H9 (cell line): ENCODE results near the gene TAS2R8. TPM values are rescaled to one million over a fixed set of nuclear protein-coding genes. Genes with fewer than 3 reads are reported as not detected.

Experiments used
- DNase-seq: peaks from one replicate; pipeline ENCODE4 v3.0.0-alpha.2; 2017
- H2AFZ ChIP-seq: one replicate; pipeline ENCODE4 v1.6.1; 2013; ENCODE audit warnings: mild to moderate bottlenecking, low read length, control low read depth, moderate library complexity
- H2AK5ac ChIP-seq: 2 replicates; pipeline ENCODE4 v1.6.1; 2013; ENCODE audit warnings: low read length, control low read depth, mixed read lengths; ENCODE audit not compliant: insufficient read length
- H2BK120ac ChIP-seq: one replicate; pipeline ENCODE4 v1.6.1; 2013; ENCODE audit warnings: low read depth, mild to moderate bottlenecking, low read length, control low read depth, inconsistent platforms; ENCODE audit not compliant: poor library complexity, severe bottlenecking
- H2BK12ac ChIP-seq: 2 replicates; pipeline ENCODE4 v1.6.1; 2013; ENCODE audit warnings: low read length, control low read depth, mixed read lengths, low read depth; ENCODE audit not compliant: insufficient read length
- H2BK15ac ChIP-seq: 2 replicates; pipeline ENCODE4 v1.6.1; 2013; ENCODE audit warnings: low read depth, low read length, control low read depth
- H2BK20ac ChIP-seq: one replicate; pipeline ENCODE4 v1.6.1; 2013; ENCODE audit warnings: low read depth, mild to moderate bottlenecking, low read length, control low read depth, inconsistent platforms; ENCODE audit not compliant: poor library complexity, severe bottlenecking
- H2BK5ac ChIP-seq: 2 replicates; pipeline ENCODE4 v1.6.1; 2013; ENCODE audit warnings: low read length, control low read depth, mixed read lengths; ENCODE audit not compliant: insufficient read length
- H3K14ac ChIP-seq: 2 replicates; pipeline ENCODE4 v1.6.1; 2013; ENCODE audit warnings: low read length, control low read depth; ENCODE audit not compliant: insufficient read depth
- H3K18ac ChIP-seq: 2 replicates; pipeline ENCODE4 v1.6.1; 2013; ENCODE audit warnings: low read depth, mild to moderate bottlenecking, mixed read lengths, low read length, control low read depth; ENCODE audit not compliant: insufficient read length
- H3K23ac ChIP-seq: 2 replicates; pipeline ENCODE4 v1.6.1; 2013; ENCODE audit warnings: low read length, control low read depth, mixed read lengths, low read depth; ENCODE audit not compliant: insufficient read length
- H3K23me2 ChIP-seq: 2 replicates; pipeline ENCODE4 v1.6.1; 2013; ENCODE audit warnings: low read depth, mild to moderate bottlenecking, mixed read lengths, low read length, control low read depth; ENCODE audit not compliant: insufficient read length, poor library complexity, severe bottlenecking
- H3K27ac ChIP-seq: 2 replicates; pipeline ENCODE4 v1.5.1; 2013; ENCODE audit warnings: low read length, control low read depth, mixed read lengths, low read depth; ENCODE audit not compliant: insufficient read length
- H3K27me3 ChIP-seq: 2 replicates; pipeline ENCODE4 v1.6.1; 2013; ENCODE audit warnings: low read length, control low read depth, inconsistent platforms; ENCODE audit not compliant: insufficient read depth
- H3K4ac ChIP-seq: 2 replicates; pipeline ENCODE4 v1.6.1; 2013; ENCODE audit warnings: low read depth, mild to moderate bottlenecking, control low read depth, inconsistent platforms, low read length, moderate library complexity
- H3K4me1 ChIP-seq: 2 replicates; pipeline ENCODE4 v1.6.1; 2013; ENCODE audit warnings: low read length, control low read depth, inconsistent platforms; ENCODE audit not compliant: insufficient read depth
- H3K4me2 ChIP-seq: 2 replicates; pipeline ENCODE4 v1.6.1; 2013; ENCODE audit warnings: low read length, control low read depth, mixed read lengths; ENCODE audit not compliant: insufficient read length, insufficient read depth
- H3K56ac ChIP-seq: 2 replicates; pipeline ENCODE4 v1.6.1; 2013; ENCODE audit warnings: low read depth, mild to moderate bottlenecking, mixed read lengths, low read length, control low read depth; ENCODE audit not compliant: insufficient read length
- H3K79me1 ChIP-seq: 2 replicates; pipeline ENCODE4 v1.6.1; 2013; ENCODE audit warnings: low read depth, mild to moderate bottlenecking, moderate library complexity, low read length, control low read depth, inconsistent platforms; ENCODE audit not compliant: insufficient read depth, poor library complexity, severe bottlenecking
- H3K79me2 ChIP-seq: 2 replicates; pipeline ENCODE4 v1.6.1; 2013; ENCODE audit warnings: low read length, control low read depth, inconsistent platforms; ENCODE audit not compliant: insufficient read depth
- H3K9ac ChIP-seq: 2 replicates; pipeline ENCODE4 v1.6.1; 2013; ENCODE audit warnings: low read length, control low read depth, mixed read lengths; ENCODE audit not compliant: insufficient read length; ENCODE audit errors: extremely low read depth
- H3K9me3 ChIP-seq: one replicate; pipeline ENCODE4 v1.6.1; 2013; ENCODE audit warnings: low read depth, low read length, inconsistent platforms; ENCODE audit not compliant: control insufficient read depth
- H3T11ph ChIP-seq: one replicate; pipeline ENCODE4 v1.6.1; 2013; ENCODE audit warnings: mild to moderate bottlenecking, low read length, control low read depth, inconsistent platforms
- H4K20me1 ChIP-seq: one replicate; pipeline ENCODE4 v1.6.1; 2013; ENCODE audit not compliant: control insufficient read depth, insufficient read length, insufficient read depth
- H4K5ac ChIP-seq: 2 replicates; pipeline ENCODE4 v1.6.1; 2013; ENCODE audit warnings: low read depth, mild to moderate bottlenecking, mixed read lengths, low read length, control low read depth; ENCODE audit not compliant: insufficient read length
- H4K8ac ChIP-seq: replicated peaks from 2 replicates; pipeline ENCODE4 v1.6.1; 2013; ENCODE audit warnings: low read length, control low read depth, mixed read lengths, low read depth; ENCODE audit not compliant: insufficient read length
- H4K91ac ChIP-seq: 2 replicates; pipeline ENCODE4 v1.6.1; 2013; ENCODE audit warnings: low read depth, mild to moderate bottlenecking, moderate library complexity, mixed read lengths, low read length, control low read depth; ENCODE audit not compliant: insufficient read length
- H3K27ac Mint-ChIP-seq, 3 experiments: 2 replicates in 2 of 3; 3 replicates in 1 of 3; pipeline ENCODE4 v1.8.0; 2020 to 2021; ENCODE audit warnings: mixed read lengths in 3 of 3, mild to moderate bottlenecking in 1 of 3, moderate library complexity in 1 of 3
- H3K27me3 Mint-ChIP-seq: 2 replicates; pipeline ENCODE4 v1.8.0; 2021; ENCODE audit warnings: low read depth, mild to moderate bottlenecking, moderate library complexity, mixed read lengths
- H3K36me3 Mint-ChIP-seq, 3 experiments: 2 replicates in 2 of 3; 3 replicates in 1 of 3; pipeline ENCODE4 v1.8.0; 2020 to 2021; ENCODE audit warnings: low read depth in 3 of 3, mixed read lengths in 3 of 3; ENCODE audit not compliant: insufficient read depth in 1 of 3
- H3K4me1 Mint-ChIP-seq, 2 experiments: 2 replicates each; pipeline ENCODE4 v1.8.0; 2020; ENCODE audit warnings: mixed read lengths in 2 of 2
- H3K4me3 Mint-ChIP-seq, 2 experiments: 2 replicates in 1 of 2; 3 replicates in 1 of 2; pipeline ENCODE4 v1.8.0; 2020 to 2021; ENCODE audit warnings: mild to moderate bottlenecking in 2 of 2, mixed read lengths in 2 of 2, moderate library complexity in 1 of 2
- H3K9me3 Mint-ChIP-seq, 2 experiments: 2 replicates in 1 of 2; 3 replicates in 1 of 2; pipeline ENCODE4 v1.8.0; 2020; ENCODE audit warnings: mild to moderate bottlenecking in 2 of 2, mixed read lengths in 2 of 2, moderate library complexity in 1 of 2
- WGBS: extraction: QIAGEN DNeasy Blood & Tissue Kit; methylation state at CpG from one replicate; pipeline ENCODE4 v1.1.7; 2013; ENCODE audit warnings: missing lambda C conversion rate, low lambda C conversion rate, mixed read lengths; ENCODE audit not compliant: insufficient read length; ENCODE audit errors: extremely low coverage; 5-methylcytosine and 5-hydroxymethylcytosine counted together
- total RNA-seq: library from RNA; stranded (reverse); gene quantifications from 2 replicates; pipeline ENCODE4 v1.2.1, GENCODE V29; 2021
- TF ChIP-seq, protein P1 (sequence below): fragments of 200-600 bp; sonication (generic); conservative IDR thresholded peaks from 3 replicates; pipeline ENCODE4 v1.8.0; 2021; ENCODE audit warnings: antibody characterized with exemption, mild to moderate bottlenecking

TAS2R8 gene
- total RNA-seq, 1 experiment from 2014 or later: not detected

DNA sequence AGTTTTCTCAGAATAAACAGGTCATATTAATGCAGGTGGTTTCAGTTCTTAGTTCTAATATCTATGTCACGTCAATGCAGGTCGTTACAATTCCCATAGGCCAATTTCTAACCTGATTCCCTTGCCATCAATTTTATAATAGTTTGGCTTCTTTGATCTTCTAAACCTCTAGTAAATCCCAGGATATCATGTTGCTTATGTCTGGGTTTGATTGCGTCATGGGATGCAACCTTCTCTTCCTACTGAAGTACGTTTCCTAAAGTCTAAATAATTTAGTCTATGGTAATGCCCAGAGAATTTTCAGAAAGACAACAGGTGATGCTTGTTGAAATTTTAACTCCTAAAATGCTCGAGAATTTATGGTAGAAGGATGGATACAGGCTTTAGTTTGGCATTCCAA, 23.8 kb downstream of the TAS2R8 start:
- DNase-seq: no peak
- H3K4me2 ChIP-seq: no peak overlapping the region

More for the DNA sequence above, 23.8 kb downstream of the TAS2R8 start:
- Histone ChIP-seq H3K23me2 (no peaks in the 10 kb centered on the region), H3K9me3 (no peaks in the 10 kb centered on the region), H4K91ac (no peak overlapping the region), H2BK12ac (no peak overlapping the region), H2BK120ac (no peak overlapping the region), H3K14ac (no peak overlapping the region), H3K9ac (no peak overlapping the region), H4K5ac (no peak overlapping the region), H3T11ph (no peak overlapping the region), H3K4ac (no peak overlapping the region), H4K8ac (no peak overlapping the region), H3K27me3 (no peaks in the 10 kb centered on the region), H3K18ac (no peak overlapping the region), H3K4me1 (no peaks in the 10 kb centered on the region), H3K56ac (no peak overlapping the region), H3K23ac (no peak overlapping the region), H3K27ac (no peak overlapping the region), H2AFZ (no peak overlapping the region), H2AK5ac (no peak overlapping the region), H2BK5ac (no peak overlapping the region), H2BK20ac (no peak overlapping the region), H3K79me2 (no peaks in the 10 kb centered on the region), H2BK15ac (no peak overlapping the region), H3K79me1 (no peaks in the 10 kb centered on the region), H4K20me1 (no peaks in the 10 kb centered on the region)
- Mint-ChIP-seq H3K9me3 (no peaks in the 10 kb centered on the region), H3K36me3 (no peaks in the 10 kb centered on the region), H3K4me3 (no peak overlapping the region), H3K27me3 (no peaks in the 10 kb centered on the region), H3K27ac (no peak overlapping the region), H3K4me1 (peaks cover 4% of the 10 kb centered on the region in 2 experiments; a peak in 3 of 4 replicates)
- TF ChIP-seq, protein P1, sequence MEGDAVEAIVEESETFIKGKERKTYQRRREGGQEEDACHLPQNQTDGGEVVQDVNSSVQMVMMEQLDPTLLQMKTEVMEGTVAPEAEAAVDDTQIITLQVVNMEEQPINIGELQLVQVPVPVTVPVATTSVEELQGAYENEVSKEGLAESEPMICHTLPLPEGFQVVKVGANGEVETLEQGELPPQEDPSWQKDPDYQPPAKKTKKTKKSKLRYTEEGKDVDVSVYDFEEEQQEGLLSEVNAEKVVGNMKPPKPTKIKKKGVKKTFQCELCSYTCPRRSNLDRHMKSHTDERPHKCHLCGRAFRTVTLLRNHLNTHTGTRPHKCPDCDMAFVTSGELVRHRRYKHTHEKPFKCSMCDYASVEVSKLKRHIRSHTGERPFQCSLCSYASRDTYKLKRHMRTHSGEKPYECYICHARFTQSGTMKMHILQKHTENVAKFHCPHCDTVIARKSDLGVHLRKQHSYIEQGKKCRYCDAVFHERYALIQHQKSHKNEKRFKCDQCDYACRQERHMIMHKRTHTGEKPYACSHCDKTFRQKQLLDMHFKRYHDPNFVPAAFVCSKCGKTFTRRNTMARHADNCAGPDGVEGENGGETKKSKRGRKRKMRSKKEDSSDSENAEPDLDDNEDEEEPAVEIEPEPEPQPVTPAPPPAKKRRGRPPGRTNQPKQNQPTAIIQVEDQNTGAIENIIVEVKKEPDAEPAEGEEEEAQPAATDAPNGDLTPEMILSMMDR: no peak
- no CpG with 5 or more reads among the region's 5 CpGs for WGBS
